GM12878 (cell line): ENCODE results near the gene CTSK. TPM values are rescaled to one million over a fixed set of nuclear protein-coding genes. Genes with fewer than 3 reads are reported as not detected.

Experiments used
- ATF7 ChIP-seq: fragments of 450-650 bp; IDR thresholded peaks from 2 replicates; pipeline ENCODE4 v1.6.1; 2016; ENCODE audit warnings: low read depth, mild to moderate bottlenecking
- EGR1 ChIP-seq, 2 experiments: IDR thresholded peaks; 1 replicate in 1 of 2; 2 replicates in 1 of 2; pipeline ENCODE4 v1.6.1; 2011 to 2012; ENCODE audit warnings: low read depth in 2 of 2, low read length in 2 of 2, borderline replicate concordance in 1 of 2, mild to moderate bottlenecking in 1 of 2, moderate library complexity in 1 of 2
- GATAD2B ChIP-seq: fragments of 450-650 bp; conservative IDR thresholded peaks from 2 replicates; pipeline ENCODE4 v1.6.1; 2017; ENCODE audit warnings: low read depth, mild to moderate bottlenecking, moderate library complexity
- PAX5 ChIP-seq: IDR thresholded peaks from 2 replicates; pipeline ENCODE4 v1.6.1; 2011; ENCODE audit warnings: low read depth, low read length, borderline replicate concordance
- POLR2A ChIP-seq: IDR thresholded peaks from 2 replicates; pipeline ENCODE4 v1.6.1; 2011; ENCODE audit warnings: low read depth, mild to moderate bottlenecking, low read length
- POU2F2 ChIP-seq: IDR thresholded peaks from 3 replicates; pipeline ENCODE4 v1.6.1; 2011; ENCODE audit warnings: low read depth, mild to moderate bottlenecking, low read length, borderline replicate concordance
- RELA ChIP-seq: fragments of 450-650 bp; IDR thresholded peaks from 2 replicates; pipeline ENCODE4 v1.8.0; 2014; ENCODE audit warnings: borderline replicate concordance; ENCODE audit not compliant: partially characterized antibody
- ZNF217 ChIP-seq: fragments of 450-650 bp; IDR thresholded peaks from 2 replicates; pipeline ENCODE4 v1.6.1; 2017; ENCODE audit warnings: antibody characterized with exemption, mild to moderate bottlenecking
- polyA plus RNA-seq, 11 experiments: library from polyadenylated mRNA; depleted of rRNA in 4 of 11; unstranded in 6 of 11; stranded (reverse) in 5 of 11; fragments of >200 nt; fragmentation: Nextera tagmentation in 4 of 11; fragmentation: Illumina TruSeq in 1 of 11; extraction: Ambion mirVana in 4 of 11; extraction: Trizol in 1 of 11; gene quantifications; 1 replicate in 1 of 11; 2 replicates in 10 of 11; pipeline versions ENCODE4 v1.2.1 to v1.2.3, GENCODE V29; 2011 to 2016; ENCODE audit warnings: inconsistent platforms in 2 of 11, missing spikeins in 2 of 11, low read depth in 1 of 11
- total RNA-seq, 4 experiments: library from RNA; depleted of rRNA in 3 of 4; stranded (reverse); fragments of >200 nt in 3 of 4; fragmentation: Illumina TruSeq in 1 of 4; extraction: Trizol in 1 of 4; gene quantifications; 2 replicates each; pipeline versions ENCODE4 v1.2.1 to v1.2.3, GENCODE V29; 2013 to 2021
- TF ChIP-seq, protein P1 (sequence below): IDR thresholded peaks from 2 replicates; pipeline ENCODE4 v1.6.1; 2011; ENCODE audit warnings: borderline replicate concordance, low read depth, mild to moderate bottlenecking, moderate library complexity, mixed read lengths, low read length; ENCODE audit not compliant: insufficient read depth; ENCODE audit errors: extremely low read length
- TF ChIP-seq, protein P2 (sequence below): fragments of 150-350 bp; IDR thresholded peaks from 2 replicates; pipeline ENCODE4 v1.6.1; 2014; ENCODE audit warnings: mild to moderate bottlenecking, low read depth, low read length
- TF ChIP-seq, protein P3 (sequence below): fragments of 450-650 bp; IDR thresholded peaks from 2 replicates; pipeline ENCODE4 v1.6.1; 2016; ENCODE audit warnings: mild to moderate bottlenecking, moderate library complexity, borderline replicate concordance
- TF ChIP-seq, protein P4 (sequence below): IDR thresholded peaks from 2 replicates; pipeline ENCODE4 v1.6.1; 2012; ENCODE audit warnings: improper control_type of control experiment, low read depth, low read length; ENCODE audit not compliant: insufficient replicate concordance

CTSK gene
- total and polyA plus RNA-seq, 10 of the 15 experiments (the other 5 are each of a cell fraction or from before 2014, with no cell fraction given): 0.40 to 3.1 (median 0.83) TPM

DNA sequence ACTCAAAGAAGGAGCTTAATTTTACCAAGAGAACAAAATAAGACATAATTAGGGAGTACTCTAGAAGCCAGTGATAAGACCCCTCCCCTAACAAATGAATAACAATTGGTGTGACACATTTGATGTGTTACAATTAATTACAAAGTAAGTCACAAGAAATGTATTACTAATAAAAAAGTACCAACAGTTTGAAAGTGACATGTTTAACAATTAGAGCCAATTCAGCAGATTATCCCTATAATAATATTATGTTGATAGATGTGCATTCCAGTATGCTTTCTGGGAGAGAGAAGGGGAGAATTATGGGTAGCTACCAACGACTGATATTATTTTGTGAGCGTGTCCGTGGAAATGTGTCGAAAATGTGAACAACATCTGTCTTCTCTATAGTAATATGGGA lies 19.1 kb downstream of the CTSK start (continued):
- TF ChIP-seq, protein P1, sequence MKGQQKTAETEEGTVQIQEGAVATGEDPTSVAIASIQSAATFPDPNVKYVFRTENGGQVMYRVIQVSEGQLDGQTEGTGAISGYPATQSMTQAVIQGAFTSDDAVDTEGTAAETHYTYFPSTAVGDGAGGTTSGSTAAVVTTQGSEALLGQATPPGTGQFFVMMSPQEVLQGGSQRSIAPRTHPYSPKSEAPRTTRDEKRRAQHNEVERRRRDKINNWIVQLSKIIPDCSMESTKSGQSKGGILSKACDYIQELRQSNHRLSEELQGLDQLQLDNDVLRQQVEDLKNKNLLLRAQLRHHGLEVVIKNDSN: no peak
- TF ChIP-seq, protein P2, sequence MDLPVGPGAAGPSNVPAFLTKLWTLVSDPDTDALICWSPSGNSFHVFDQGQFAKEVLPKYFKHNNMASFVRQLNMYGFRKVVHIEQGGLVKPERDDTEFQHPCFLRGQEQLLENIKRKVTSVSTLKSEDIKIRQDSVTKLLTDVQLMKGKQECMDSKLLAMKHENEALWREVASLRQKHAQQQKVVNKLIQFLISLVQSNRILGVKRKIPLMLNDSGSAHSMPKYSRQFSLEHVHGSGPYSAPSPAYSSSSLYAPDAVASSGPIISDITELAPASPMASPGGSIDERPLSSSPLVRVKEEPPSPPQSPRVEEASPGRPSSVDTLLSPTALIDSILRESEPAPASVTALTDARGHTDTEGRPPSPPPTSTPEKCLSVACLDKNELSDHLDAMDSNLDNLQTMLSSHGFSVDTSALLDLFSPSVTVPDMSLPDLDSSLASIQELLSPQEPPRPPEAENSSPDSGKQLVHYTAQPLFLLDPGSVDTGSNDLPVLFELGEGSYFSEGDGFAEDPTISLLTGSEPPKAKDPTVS: no peak
- TF ChIP-seq, protein P3, sequence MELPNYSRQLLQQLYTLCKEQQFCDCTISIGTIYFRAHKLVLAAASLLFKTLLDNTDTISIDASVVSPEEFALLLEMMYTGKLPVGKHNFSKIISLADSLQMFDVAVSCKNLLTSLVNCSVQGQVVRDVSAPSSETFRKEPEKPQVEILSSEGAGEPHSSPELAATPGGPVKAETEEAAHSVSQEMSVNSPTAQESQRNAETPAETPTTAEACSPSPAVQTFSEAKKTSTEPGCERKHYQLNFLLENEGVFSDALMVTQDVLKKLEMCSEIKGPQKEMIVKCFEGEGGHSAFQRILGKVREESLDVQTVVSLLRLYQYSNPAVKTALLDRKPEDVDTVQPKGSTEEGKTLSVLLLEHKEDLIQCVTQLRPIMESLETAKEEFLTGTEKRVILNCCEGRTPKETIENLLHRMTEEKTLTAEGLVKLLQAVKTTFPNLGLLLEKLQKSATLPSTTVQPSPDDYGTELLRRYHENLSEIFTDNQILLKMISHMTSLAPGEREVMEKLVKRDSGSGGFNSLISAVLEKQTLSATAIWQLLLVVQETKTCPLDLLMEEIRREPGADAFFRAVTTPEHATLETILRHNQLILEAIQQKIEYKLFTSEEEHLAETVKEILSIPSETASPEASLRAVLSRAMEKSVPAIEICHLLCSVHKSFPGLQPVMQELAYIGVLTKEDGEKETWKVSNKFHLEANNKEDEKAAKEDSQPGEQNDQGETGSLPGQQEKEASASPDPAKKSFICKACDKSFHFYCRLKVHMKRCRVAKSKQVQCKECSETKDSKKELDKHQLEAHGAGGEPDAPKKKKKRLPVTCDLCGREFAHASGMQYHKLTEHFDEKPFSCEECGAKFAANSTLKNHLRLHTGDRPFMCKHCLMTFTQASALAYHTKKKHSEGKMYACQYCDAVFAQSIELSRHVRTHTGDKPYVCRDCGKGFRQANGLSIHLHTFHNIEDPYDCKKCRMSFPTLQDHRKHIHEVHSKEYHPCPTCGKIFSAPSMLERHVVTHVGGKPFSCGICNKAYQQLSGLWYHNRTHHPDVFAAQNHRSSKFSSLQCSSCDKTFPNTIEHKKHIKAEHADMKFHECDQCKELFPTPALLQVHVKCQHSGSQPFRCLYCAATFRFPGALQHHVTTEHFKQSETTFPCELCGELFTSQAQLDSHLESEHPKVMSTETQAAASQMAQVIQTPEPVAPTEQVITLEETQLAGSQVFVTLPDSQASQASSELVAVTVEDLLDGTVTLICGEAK: no peak
- TF ChIP-seq EGR1 (IDR thresholded peaks at IDR 0.05; ENCODE audit: borderline replicate concordance in 1 of 2, low read depth in 2 of 2, low read length in 2 of 2) (no peak), RELA (no peak), ATF7 (no peak), PAX5 (no peak), ZNF217 (no peak), POU2F2 (no peak), GATAD2B (no peak), POLR2A (no peak)
- TF ChIP-seq, protein P4, sequence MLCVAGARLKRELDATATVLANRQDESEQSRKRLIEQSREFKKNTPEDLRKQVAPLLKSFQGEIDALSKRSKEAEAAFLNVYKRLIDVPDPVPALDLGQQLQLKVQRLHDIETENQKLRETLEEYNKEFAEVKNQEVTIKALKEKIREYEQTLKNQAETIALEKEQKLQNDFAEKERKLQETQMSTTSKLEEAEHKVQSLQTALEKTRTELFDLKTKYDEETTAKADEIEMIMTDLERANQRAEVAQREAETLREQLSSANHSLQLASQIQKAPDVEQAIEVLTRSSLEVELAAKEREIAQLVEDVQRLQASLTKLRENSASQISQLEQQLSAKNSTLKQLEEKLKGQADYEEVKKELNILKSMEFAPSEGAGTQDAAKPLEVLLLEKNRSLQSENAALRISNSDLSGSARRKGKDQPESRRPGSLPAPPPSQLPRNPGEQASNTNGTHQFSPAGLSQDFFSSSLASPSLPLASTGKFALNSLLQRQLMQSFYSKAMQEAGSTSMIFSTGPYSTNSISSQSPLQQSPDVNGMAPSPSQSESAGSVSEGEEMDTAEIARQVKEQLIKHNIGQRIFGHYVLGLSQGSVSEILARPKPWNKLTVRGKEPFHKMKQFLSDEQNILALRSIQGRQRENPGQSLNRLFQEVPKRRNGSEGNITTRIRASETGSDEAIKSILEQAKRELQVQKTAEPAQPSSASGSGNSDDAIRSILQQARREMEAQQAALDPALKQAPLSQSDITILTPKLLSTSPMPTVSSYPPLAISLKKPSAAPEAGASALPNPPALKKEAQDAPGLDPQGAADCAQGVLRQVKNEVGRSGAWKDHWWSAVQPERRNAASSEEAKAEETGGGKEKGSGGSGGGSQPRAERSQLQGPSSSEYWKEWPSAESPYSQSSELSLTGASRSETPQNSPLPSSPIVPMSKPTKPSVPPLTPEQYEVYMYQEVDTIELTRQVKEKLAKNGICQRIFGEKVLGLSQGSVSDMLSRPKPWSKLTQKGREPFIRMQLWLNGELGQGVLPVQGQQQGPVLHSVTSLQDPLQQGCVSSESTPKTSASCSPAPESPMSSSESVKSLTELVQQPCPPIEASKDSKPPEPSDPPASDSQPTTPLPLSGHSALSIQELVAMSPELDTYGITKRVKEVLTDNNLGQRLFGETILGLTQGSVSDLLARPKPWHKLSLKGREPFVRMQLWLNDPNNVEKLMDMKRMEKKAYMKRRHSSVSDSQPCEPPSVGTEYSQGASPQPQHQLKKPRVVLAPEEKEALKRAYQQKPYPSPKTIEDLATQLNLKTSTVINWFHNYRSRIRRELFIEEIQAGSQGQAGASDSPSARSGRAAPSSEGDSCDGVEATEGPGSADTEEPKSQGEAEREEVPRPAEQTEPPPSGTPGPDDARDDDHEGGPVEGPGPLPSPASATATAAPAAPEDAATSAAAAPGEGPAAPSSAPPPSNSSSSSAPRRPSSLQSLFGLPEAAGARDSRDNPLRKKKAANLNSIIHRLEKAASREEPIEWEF: no peak
